Parathyroid adenoma (tissue), 2 donors: Measurements from ENCODE around the gene REN.

Experiments
- H2AFZ ChIP-seq: fragments of 300-600 bp; sonication (generic); one replicate; pipeline ENCODE4 v1.7.0; 2017; ENCODE audit warnings: antibody characterized with exemption, mild to moderate bottlenecking
- H3K27ac ChIP-seq: fragments of 300-600 bp; sonication (generic); one replicate; pipeline ENCODE4 v1.7.0; 2017
- H3K27me3 ChIP-seq: fragments of 300-600 bp; sonication (generic); one replicate; pipeline ENCODE4 v1.7.0; 2017; ENCODE audit warnings: low read length; ENCODE audit not compliant: control insufficient read depth, insufficient read depth
- H3K36me3 ChIP-seq: fragments of 300-600 bp; sonication (generic); one replicate; pipeline ENCODE4 v1.7.0; 2017; ENCODE audit warnings: low read length; ENCODE audit not compliant: control insufficient read depth, insufficient read depth
- H3K4me1 ChIP-seq: fragments of 300-600 bp; sonication (generic); one replicate; pipeline ENCODE4 v1.7.0; 2017; ENCODE audit warnings: control low read depth
- H3K4me2 ChIP-seq: fragments of 300-600 bp; sonication (generic); one replicate; pipeline ENCODE4 v1.7.0; 2017; ENCODE audit warnings: low read length
- H3K4me3 ChIP-seq: fragments of 300-600 bp; sonication (generic); one replicate; pipeline ENCODE4 v1.7.0; 2017; ENCODE audit warnings: low read depth, low read length
- H3K79me2 ChIP-seq: fragments of 300-600 bp; sonication (generic); one replicate; pipeline ENCODE4 v1.7.0; 2017; ENCODE audit warnings: control low read depth
- H3K9ac ChIP-seq: fragments of 300-600 bp; sonication (generic); one replicate; pipeline ENCODE4 v1.7.0; 2017; ENCODE audit warnings: mild to moderate bottlenecking
- H3K9me3 ChIP-seq: fragments of 300-600 bp; sonication (generic); one replicate; pipeline ENCODE4 v1.7.0; 2017; ENCODE audit warnings: low read length; ENCODE audit not compliant: control insufficient read depth
- TF ChIP-seq, protein P1 (sequence below): fragments of 300-600 bp; sonication (generic); IDR thresholded peaks from one replicate; pipeline ENCODE4 v1.7.0; 2017; ENCODE audit warnings: antibody characterized with exemption, mild to moderate bottlenecking
- donor health status: primary hyperparathyroidism.

REN gene

GRCh38 chr1:204110894-204111633, 55.1 kb downstream of the REN start:
- Histone ChIP-seq H3K4me3 (no peak overlapping the region), H2AFZ (no peak overlapping the region), H3K27ac (no peak overlapping the region), H3K9me3 (no peaks in the 10 kb centered on the region), H3K4me1 (peaks cover 29% of the 10 kb centered on the region), H3K79me2 (peaks cover 30% of the 10 kb centered on the region), H3K27me3 (no peaks in the 10 kb centered on the region), H3K36me3 (no peaks in the 10 kb centered on the region), H3K9ac (no peak overlapping the region), H3K4me2 (no peak overlapping the region)
- TF ChIP-seq, protein P1, sequence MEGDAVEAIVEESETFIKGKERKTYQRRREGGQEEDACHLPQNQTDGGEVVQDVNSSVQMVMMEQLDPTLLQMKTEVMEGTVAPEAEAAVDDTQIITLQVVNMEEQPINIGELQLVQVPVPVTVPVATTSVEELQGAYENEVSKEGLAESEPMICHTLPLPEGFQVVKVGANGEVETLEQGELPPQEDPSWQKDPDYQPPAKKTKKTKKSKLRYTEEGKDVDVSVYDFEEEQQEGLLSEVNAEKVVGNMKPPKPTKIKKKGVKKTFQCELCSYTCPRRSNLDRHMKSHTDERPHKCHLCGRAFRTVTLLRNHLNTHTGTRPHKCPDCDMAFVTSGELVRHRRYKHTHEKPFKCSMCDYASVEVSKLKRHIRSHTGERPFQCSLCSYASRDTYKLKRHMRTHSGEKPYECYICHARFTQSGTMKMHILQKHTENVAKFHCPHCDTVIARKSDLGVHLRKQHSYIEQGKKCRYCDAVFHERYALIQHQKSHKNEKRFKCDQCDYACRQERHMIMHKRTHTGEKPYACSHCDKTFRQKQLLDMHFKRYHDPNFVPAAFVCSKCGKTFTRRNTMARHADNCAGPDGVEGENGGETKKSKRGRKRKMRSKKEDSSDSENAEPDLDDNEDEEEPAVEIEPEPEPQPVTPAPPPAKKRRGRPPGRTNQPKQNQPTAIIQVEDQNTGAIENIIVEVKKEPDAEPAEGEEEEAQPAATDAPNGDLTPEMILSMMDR = no peak

DNA sequence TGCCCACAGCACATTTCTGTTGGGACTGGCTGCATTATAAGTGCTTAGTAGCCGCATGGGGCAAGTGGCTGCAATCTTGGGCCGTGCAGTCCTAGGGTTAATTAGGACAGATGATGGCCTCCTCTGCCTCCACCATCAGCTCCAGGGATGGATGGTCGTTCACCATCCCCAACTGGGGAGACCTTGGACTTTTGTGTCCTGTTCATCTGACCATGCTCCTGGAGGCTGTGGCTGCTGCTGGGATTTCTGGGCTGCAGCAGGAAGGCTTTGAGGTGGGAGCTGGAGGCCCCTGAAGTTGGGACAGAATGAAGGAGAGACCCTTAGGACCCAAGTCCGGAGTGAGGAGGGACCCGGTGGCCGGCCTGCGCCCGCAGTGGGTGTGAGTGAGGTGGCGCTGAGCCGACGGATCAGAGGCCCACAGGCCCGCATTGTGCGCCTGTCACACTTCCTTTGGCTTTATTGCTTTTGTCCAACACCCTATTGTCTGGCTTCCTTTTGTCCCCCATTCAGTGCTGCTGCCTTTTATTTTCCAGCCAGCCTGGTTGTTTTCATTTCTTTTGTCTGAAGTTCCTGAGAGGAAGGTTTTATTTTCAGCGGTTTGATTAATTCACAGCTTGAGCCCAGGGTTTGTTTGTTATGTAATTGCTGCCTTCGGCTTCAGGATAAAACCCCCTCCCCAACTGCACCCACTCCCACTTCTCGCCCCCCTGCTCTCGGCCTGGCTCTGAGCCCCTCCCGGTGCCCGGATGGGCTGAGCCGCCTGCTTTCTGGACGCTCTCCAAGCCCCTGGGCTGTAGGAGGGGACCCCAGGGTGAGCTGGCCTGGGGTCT, 57.6 kb downstream of the REN start:
- Histone ChIP-seq H3K9me3 (no peaks in the 10 kb centered on the region), H3K4me1 (peaks cover 32% of the 10 kb centered on the region), H3K4me3 (no peak overlapping the region), H3K9ac (no peak overlapping the region), H3K36me3 (no peaks in the 10 kb centered on the region), H2AFZ (no peak overlapping the region), H3K79me2 (peaks cover 24% of the 10 kb centered on the region), H3K27ac (peak overlapping the region; percentile 73), H3K27me3 (no peaks in the 10 kb centered on the region), H3K4me2 (no peak overlapping the region)
- TF ChIP-seq, protein P1 = no peak

- H3K9me3 ChIP-seq = no peaks in the 10 kb centered on the region
- peaks cover 22% of the 10 kb centered on the region for H3K79me2 ChIP-seq
- H3K36me3 ChIP-seq = no peaks in the 10 kb centered on the region
- H3K9ac ChIP-seq = no peak overlapping the region
- TF ChIP-seq, protein P1 = no peak
- H3K27ac ChIP-seq = peak overlapping the region; percentile 73
- H3K27me3 ChIP-seq = no peaks in the 10 kb centered on the region
- H3K4me2 ChIP-seq = no peak overlapping the region
- peaks cover 30% of the 10 kb centered on the region for H3K4me1 ChIP-seq
- H3K4me3 ChIP-seq = no peak overlapping the region
- H2AFZ ChIP-seq = no peak overlapping the region
These were observed 58.2 kb downstream of the REN start for GRCh38 chr1:204107892-204108291.

DNA sequence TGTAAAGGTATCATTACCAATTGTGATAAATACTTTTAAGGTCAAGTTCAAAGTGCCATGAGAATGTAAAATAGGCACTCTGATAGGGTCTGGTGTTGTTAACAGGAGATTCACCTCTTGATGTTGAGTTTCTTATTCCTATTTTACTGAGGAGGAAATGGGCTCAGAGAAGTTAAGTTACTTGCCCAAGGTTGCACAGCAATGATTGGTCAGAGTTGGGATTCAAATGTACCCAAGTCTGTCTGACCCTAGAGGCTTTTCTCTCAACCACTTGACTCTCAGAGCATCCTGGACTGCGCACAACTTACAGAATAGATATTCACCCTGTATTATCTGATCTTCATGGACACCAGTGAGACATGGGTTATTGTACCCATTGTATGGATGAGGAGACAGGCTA, 59.3 kb downstream of the REN start:
- TF ChIP-seq, protein P1 = no peak
- Histone ChIP-seq H3K9me3 (no peaks in the 10 kb centered on the region), H3K4me1 (peaks cover 35% of the 10 kb centered on the region), H2AFZ (no peak overlapping the region), H3K4me2 (no peak overlapping the region), H3K36me3 (no peaks in the 10 kb centered on the region), H3K9ac (no peak overlapping the region), H3K27ac (no peak overlapping the region), H3K4me3 (no peak overlapping the region), H3K79me2 (peaks cover 20% of the 10 kb centered on the region), H3K27me3 (no peaks in the 10 kb centered on the region)
